Peyer's patch (tissue), 4 donors: ENCODE measurements around the gene PDXK. TPM values are rescaled to one million over a fixed set of nuclear protein-coding genes. Genes with fewer than 3 reads are reported as not detected.

Experiments used
- DNase-seq, 3 donors: peaks; one replicate each; pipeline ENCODE4 v3.0.0-alpha.2; 2017 to 2019
- H3K27ac ChIP-seq, 4 donors: fragments of 200-600 bp; sonication (generic); one replicate each; pipeline ENCODE4 v1.5.1; 2016 to 2019
- H3K27me3 ChIP-seq, 2 donors: fragments of 200-600 bp; sonication (generic); one replicate each; pipeline ENCODE4 v1.5.1; 2019
- H3K36me3 ChIP-seq, 3 donors: fragments of 200-600 bp; sonication (generic); one replicate each; pipeline ENCODE4 v1.5.1; 2016 to 2019
- H3K4me1 ChIP-seq, 4 donors: fragments of 200-600 bp; sonication (generic); one replicate each; pipeline ENCODE4 v1.5.1; 2016 to 2019
- H3K4me3 ChIP-seq, 4 donors: fragments of 200-600 bp; sonication (generic); 1 replicate in 3 of 4; 2 replicates in 1 of 4; pipeline ENCODE4 v1.5.1; 2016 to 2019; ENCODE audit warnings: mild to moderate bottlenecking in 1 of 4
- H3K9me3 ChIP-seq, 4 donors: fragments of 200-600 bp; sonication (generic); one replicate each; pipeline ENCODE4 v1.5.1; 2016 to 2019; ENCODE audit warnings: mild to moderate bottlenecking in 1 of 4
- CTCF ChIP-seq, 6 experiments: fragments of 450-650 bp in 4 of 6; fragments of 200-600 bp in 2 of 6; sonication (generic) in 1 of 6; IDR thresholded peaks; one replicate each; pipeline ENCODE4 v1.5.1; 2017 to 2019; ENCODE audit warnings: antibody characterized with exemption in 6 of 6, mild to moderate bottlenecking in 3 of 6, moderate library complexity in 1 of 6
- POLR2A ChIP-seq, 2 donors: fragments of 450-650 bp; IDR thresholded peaks; one replicate each; pipeline ENCODE4 v1.5.1; 2017; ENCODE audit warnings: antibody characterized with exemption in 2 of 2, mild to moderate bottlenecking in 2 of 2, moderate library complexity in 2 of 2
- total RNA-seq, 4 donors: library from RNA; depleted of rRNA; stranded (reverse); fragments of >200 nt; gene quantifications; one replicate each; pipeline ENCODE4 v1.1.0, GENCODE V29; 2016

Gene PDXK
- total RNA-seq, 4 donors from 2014 or later = 83.3 to 206 (median 152) TPM

DNA sequence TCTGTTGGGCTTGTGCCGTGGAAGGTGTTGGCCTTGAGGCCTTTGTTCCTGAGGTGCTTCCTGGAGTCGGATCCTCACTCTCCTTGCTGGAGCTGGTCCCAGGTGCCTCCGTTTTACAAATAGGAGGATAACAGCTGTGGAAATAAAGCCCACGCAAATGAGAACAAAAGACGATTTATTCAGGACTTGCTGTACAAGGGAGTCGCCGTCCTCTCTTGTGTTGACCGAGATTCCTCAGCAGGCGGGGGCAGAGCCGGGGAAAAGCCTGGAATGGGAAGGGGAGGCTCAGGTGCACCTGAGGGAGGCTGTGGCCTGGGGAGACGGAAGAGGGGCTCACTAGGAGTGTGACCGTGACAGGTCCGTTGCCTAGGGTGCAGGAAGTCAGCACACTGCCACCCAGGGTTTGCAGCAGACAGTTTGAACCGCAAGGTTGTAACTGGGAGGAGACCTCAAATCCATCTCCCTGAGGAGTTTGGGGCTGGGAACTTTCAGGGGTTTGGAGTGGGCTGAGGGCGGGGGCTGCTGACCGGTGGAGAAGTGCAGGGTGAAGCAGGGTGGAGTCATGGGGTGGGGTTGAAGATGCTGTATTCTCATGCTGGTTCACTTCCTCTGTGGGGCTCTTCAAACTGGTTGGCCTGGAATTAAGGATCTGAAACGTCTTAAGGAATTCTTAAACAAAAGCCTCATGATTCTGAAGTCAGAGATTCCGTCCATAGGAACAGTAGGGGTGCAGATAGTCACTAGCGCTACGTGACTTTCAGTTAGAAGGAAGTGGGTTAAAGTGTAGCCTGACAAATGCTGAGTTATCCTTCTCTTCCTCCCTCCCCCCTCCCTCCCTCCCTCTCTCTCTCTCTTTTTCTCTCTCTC is 59.8 kb downstream of the PDXK start:
- H3K4me1 ChIP-seq = peaks cover 0 to 15% (median 4%) of the 10 kb centered on the region in 4 donors
- peaks cover 0 to 8% (median 0%) of the 10 kb centered on the region in 3 donors for H3K36me3 ChIP-seq
- H3K27me3 ChIP-seq = no peaks in the 10 kb centered on the region
- no peak overlapping the region for H3K27ac ChIP-seq
- no peak overlapping the region for H3K4me3 ChIP-seq
- DNase-seq = no peak
- H3K9me3 ChIP-seq = no peaks in the 10 kb centered on the region
- no peak for TF ChIP-seq POLR2A (IDR thresholded peaks at IDR 0.05)

- no peak for TF ChIP-seq CTCF (IDR thresholded peaks at IDR 0.05)
- no peak for DNase-seq
- peaks cover 0 to 9% (median 4%) of the 10 kb centered on the region in 4 donors for H3K4me1 ChIP-seq
- H3K27ac ChIP-seq = no peak overlapping the region
- no peaks in the 10 kb centered on the region for H3K9me3 ChIP-seq
- H3K36me3 ChIP-seq = no peaks in the 10 kb centered on the region
- no peak overlapping the region for H3K4me3 ChIP-seq
- no peaks in the 10 kb centered on the region for H3K27me3 ChIP-seq
Measured at GRCh38 chr21:43779660-43780059, 60.7 kb downstream of the PDXK start.

DNA sequence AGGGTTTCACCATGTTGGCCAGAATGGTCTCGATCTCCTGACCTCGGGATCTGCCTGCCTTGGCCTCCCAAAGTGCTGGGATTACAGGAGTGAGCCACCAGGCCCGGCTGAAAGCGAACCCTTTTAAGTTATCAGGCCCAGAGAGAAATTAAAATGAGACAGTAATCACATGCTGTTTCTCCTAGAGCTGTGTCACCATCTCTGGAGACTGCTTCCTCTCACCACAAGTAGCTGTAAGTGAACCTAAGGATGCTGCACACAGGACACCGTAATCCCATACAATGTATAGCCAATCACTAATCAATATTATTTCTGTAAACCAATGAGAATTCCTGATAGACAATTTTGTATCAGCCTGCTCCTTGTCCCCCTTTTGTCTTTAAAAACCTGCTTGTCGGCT is 62.9 kb downstream of the PDXK start:
- H3K27me3 ChIP-seq = no peaks in the 10 kb centered on the region
- H3K4me1 ChIP-seq = no peaks in the 10 kb centered on the region
- H3K27ac ChIP-seq = no peak overlapping the region
- DNase-seq = no peak
- H3K4me3 ChIP-seq = no peak overlapping the region
- TF ChIP-seq POLR2A (IDR thresholded peaks at IDR 0.05) (no peak), CTCF (IDR thresholded peaks at IDR 0.05) (no peak)
- H3K9me3 ChIP-seq = no peaks in the 10 kb centered on the region
- H3K36me3 ChIP-seq = no peaks in the 10 kb centered on the region

DNA sequence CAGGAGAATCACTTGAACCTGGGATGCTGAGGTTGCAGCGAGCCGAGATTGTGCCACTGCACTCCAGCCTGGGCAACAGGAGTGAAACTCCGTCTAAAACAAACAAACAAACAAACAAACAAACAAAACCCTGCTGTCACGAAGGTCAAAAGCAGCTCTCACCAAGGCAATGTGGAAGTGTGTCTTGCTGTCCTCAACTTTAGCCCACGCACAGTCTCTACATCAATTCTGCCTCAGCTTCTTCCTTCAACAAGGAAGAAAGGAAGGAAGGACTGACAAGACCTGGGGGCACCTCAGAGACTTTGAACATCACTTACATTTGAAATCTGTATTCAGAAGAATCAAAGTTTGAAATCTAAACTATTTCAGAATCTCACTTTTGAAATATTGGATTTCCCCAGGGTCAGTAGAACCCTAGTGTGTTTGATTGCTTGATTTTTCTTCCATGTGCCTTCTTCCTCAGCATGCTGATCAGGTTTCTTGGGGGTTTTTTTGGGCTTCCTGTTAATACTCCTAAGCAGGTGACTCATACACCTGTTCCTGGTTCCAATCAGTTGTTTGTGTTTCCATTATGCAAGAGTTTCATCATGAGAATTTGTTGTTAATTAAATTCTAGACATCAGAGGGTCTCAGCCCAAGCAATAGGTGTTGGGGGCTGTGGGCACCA is 63.6 kb downstream of the PDXK start:
- no peak overlapping the region for H3K4me3 ChIP-seq
- no peaks in the 10 kb centered on the region for H3K36me3 ChIP-seq
- TF ChIP-seq CTCF (IDR thresholded peaks at IDR 0.05) = no peak
- no peak for TF ChIP-seq POLR2A (IDR thresholded peaks at IDR 0.05)
- no peak overlapping the region for H3K27ac ChIP-seq
- no peaks in the 10 kb centered on the region for H3K4me1 ChIP-seq
- H3K27me3 ChIP-seq = no peaks in the 10 kb centered on the region
- no peaks in the 10 kb centered on the region for H3K9me3 ChIP-seq
- DNase-seq = no peak

GRCh38 chr21:43783098-43783700 is 64.3 kb downstream of the PDXK start:
- no peaks in the 10 kb centered on the region for H3K36me3 ChIP-seq

More at GRCh38 chr21:43783098-43783700, 64.3 kb downstream of the PDXK start:
- Histone ChIP-seq H3K4me1 (no peaks in the 10 kb centered on the region), H3K27ac (no peak overlapping the region), H3K27me3 (no peaks in the 10 kb centered on the region), H3K4me3 (no peak overlapping the region), H3K9me3 (no peaks in the 10 kb centered on the region)
- no peak for TF ChIP-seq POLR2A (IDR thresholded peaks at IDR 0.05)
- no peak for TF ChIP-seq CTCF (IDR thresholded peaks at IDR 0.05)
- DNase-seq = no peak
